ENCODE results near the gene SLC16A13.
A peak's percentile ranks its signal among the peaks of the same experiment; 100 is the strongest.
"Not testable (repeated sequence)": the region's sequence is repeated elsewhere in the genome, so short reads cannot be mapped to it uniquely, and the experiment has no call there.

Gene SLC16A13

GRCh38 chr17:7035591-7036368, at the start of gene SLC16A13:
Gene SLC16A13, plus strand, starts transcription at chr17:7036015. Its CDS starts 368 bp downstream, at chr17:7036383.
- DNase-seq = peak; percentile 92

DNA sequence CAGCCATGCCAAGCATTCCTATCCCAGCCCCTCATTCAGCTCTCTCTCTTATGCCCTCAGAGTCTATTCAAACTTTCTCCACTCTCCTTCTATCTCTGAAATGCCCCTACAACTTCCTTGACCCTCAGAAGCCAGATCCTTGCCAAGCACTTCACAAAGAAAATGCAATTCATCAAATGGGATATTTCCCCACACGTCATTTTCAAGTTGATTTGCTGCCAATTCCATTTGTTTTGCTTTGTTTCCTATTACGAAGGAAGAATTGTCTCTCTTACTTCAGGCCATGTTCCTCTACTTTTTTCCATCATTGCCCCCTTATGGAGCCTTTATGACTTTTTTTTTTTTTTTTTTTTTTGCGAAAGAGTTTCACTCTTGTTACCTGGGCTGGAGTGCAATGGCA, 49.1 kb upstream of the SLC16A13 start:
- DNase-seq = no peak

DNA sequence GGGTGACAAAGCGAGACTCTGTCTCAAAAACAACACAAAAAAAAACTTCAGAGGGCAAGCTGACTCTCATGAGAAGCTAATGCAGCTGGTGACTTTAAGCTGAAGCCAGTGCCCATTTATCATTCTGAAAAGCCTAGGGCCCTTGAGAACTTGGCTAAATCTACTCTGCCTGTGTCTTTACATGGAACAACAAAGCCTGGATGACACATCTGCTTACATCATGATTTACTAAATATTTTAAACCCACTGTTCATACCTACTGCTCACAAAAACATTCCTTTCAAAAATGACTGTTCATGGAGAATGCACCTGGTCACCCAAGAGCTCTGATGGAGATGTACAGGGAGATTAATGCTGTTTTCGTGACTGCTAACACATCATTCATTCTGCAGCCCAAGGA, 46.0 kb upstream of the SLC16A13 start:
- no peak for DNase-seq

DNA sequence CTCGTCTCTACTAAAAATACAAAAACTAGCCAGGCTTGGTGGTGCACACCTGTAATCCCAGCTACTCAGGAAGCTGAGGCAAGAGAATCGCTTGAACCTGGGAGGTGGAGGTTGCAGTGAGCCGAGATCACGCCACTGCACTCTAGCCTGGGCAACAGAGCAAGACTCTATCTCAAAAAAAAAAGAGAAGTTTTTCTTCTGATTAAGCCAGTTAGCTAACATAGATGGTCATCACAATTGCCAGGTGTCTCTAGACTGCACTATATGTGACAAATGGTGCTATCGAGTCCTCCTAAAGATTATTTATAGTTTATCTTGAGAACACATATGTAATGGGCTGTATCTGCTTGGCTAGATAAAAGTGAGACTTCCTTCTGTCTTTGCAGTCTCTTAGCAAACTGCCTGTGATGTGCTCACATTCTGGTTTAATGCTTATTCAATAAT, 42.2 kb upstream of the SLC16A13 start:
- not testable (repeated sequence) for DNase-seq

DNA sequence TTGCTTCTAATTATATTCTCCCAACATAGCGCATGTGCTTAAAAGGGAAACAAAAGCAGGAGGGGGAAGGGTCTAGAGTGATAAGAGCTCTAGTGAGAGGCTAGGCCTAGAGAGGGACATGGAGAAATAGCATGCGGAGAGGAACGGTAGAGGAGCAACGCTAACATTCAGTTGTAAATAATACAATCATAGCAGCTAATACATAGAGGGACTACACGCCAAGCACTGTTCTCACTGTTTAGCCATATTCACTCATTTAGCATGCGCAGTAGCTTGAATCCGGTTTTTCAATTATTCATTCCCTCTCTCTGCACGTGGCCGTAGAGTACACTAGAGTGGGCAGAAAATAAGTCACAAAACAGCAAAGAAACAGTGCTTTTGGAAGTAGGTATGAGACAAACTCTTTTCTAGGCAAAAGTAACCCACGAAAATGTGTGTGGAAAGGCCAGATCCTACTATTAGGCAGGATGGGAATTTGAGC, 41.7 kb upstream of the SLC16A13 start:
- DNase-seq = no peak

GRCh38 chr17:6994666-6995256, 41.1 kb upstream of the SLC16A13 start:
- DNase-seq = no peak

- no peak for DNase-seq
These were observed 40.1 kb upstream of the SLC16A13 start, which contains the start of gene ALOX12 for GRCh38 chr17:6995500-6996255. Gene ALOX12, plus strand, starts transcription at chr17:6996049. Its CDS starts 69 bp downstream, at chr17:6996118.

- DNase-seq = no peak
These were observed 39.4 kb upstream of the SLC16A13 start for GRCh38 chr17:6996256-6997011.

GRCh38 chr17:6997171-6997570, 38.6 kb upstream of the SLC16A13 start:
- DNase-seq = no peak

DNA sequence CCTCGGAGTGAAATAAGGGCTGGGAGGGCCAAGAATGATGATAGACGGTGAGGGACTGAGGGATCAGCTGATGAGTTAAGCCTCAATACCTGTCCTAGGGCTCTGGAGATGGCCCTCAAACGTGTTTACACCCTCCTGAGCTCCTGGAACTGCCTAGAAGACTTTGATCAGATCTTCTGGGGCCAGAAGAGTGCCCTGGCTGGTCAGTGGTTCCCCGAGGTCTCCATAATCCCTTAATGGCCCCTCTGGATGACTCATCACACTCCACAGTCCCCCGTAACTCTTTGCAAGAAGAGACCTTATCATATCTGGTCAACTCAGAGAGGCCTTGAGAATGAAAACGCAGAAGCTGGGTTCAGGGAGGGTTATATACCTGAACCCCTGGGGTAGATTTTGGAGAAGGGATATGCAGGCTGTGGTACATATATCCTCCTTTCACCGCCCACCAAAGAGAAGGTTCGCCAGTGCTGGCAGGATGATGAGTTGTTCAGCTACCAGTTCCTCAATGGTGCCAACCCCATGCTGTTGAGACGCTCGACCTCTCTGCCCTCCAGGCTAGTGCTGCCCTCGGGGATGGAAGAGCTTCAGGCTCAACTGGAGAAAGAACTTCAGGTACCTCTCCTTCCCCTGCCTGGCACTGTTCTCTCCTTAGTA, 36.8 kb upstream of the SLC16A13 start:
- no peak for DNase-seq

DNA sequence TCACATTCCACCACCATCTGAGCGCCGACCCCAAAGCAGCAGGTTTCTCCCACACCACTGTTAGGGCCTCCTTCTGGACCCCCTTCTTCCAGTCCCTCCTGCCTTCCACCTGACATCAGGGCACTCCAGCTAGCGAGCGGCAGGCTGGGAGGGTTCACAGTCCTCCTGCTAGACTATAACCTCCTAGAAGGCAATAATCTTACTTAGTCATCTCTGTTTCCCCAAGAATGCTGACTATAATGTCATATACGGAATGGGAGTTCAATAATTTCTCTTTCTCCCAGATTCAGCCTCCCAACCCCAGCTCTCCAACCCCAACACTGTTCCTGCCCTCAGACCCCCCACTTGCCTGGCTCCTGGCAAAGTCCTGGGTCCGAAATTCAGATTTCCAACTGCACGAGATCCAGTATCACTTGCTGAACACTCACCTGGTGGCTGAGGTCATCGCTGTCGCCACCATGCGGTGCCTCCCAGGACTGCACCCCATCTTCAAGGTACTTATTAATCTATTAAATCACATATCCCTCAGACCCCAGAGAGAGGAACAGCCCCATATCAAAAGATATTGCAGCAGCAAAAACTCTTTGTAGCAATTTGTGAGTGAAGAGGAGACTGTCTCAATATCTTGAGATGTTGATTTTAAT, 34.4 kb upstream of the SLC16A13 start:
- no peak for DNase-seq

GRCh38 chr17:7002288-7003047, 33.3 kb upstream of the SLC16A13 start:
- no peak for DNase-seq

DNA sequence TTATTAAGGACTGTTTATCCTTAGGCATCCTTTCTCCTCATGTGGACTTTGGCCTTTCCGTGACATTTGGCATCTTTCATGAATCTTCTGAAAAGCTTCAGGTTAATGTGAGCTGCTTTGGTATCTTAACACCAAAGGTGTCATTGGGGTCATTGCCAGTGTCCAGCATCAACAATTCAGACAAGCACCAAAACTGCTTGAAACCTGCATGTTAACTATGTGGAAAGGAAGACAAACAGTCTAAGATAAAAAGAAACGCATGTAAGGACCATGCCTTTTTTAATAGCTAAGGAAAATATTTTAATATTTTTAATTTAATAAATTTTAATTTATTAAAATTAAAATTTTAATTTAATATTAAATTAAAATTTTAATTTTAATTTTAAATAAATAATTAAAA, 32.1 kb upstream of the SLC16A13 start:
- DNase-seq = no peak

DNA sequence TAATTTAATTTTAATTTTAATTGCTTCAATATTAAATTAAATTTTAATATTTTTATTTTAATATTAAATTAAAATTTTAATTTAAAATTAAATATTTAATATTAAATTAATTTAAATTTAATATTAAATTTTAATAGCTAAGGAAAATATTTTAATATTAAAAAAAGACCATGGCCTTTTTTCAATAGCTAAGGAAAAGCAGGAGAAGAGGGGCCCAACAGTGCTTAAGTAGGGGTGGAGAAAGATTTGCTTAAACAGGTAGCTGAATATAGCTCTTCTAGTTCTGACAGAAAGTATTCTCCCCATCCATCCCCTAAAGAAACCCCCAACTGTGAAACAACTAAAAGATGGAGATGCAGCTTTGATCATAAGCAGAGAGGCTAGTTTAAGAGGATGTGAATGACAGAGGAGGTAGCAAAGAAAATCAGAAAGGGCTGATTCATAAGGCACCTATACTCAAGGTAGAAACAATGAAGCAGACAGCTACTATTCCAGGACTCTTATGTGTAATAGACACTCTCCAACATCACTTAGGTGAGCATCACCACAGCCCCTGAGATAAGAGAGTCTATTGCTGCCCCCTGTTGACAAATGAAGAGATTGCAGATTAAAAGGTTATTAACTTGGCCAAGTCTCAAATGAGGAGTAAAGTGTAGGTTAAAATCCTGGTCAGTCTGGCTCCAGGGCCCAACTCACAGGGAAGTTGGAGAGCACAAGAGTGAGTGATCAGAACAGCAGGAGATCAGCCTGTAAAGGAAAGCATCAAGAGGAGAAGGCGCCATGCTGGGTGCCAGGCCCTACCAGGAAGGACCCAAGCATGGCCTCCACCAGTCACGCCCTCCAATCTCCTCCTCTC, 31.2 kb upstream of the SLC16A13 start:
- DNase-seq = no peak

DNA sequence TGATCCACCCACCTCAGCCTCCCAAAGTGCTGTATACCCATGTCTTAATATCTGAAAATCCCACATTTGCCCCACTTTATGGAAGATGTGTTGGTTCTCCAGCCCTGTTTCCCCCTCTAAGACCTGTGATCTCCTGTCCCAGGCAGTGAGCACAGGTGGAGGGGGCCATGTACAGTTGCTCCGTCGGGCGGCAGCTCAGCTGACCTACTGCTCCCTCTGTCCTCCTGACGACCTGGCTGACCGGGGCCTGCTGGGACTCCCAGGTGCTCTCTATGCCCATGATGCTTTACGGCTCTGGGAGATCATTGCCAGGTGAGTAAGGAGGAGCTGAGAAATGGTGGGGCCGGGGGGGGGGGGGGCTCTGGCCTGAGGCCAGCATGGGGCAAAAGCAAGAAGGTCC, 30.1 kb upstream of the SLC16A13 start:
- no peak for DNase-seq

- DNase-seq = no peak
These were observed 28.7 kb upstream of the SLC16A13 start for GRCh38 chr17:7007143-7007542.

GRCh38 chr17:7010523-7010922, 25.3 kb upstream of the SLC16A13 start:
- DNase-seq = no peak

DNA sequence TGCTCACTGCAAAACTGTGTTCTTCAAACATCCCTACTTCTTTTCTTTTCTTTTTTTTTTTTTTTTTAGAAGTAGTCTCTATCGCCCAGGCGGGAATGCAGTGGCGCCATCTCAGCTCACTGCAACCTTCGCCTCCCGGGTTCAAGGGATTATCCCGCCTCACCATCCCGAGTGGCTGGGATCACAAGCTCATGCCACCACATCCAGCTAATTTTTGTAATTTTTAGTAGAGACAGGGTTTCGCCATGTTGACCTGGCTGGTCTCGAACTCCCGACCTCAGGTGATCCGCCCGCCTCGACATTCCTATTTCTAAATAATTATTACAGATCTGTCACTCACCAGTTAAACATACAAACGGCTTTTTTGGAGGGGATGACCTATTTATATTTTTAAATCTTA, 24.4 kb upstream of the SLC16A13 start:
- no peak for DNase-seq

DNA sequence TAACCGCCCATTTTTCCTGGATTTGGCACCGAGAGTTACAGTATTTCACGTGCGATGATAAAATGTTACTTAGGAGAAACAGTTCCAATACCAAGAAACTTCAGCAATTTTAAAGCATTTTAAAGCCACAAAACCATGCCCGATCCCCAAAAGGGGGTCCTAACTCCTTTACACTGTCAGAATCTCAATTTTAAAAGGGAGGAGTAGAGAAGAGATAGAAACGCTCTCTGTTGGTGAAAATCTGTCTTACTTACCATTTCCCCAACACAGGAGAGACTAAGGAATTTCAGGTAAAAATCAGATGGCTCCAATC, 23.9 kb upstream of the SLC16A13 start:
- no peak for DNase-seq

Data from right hindlimb (tissue), 1 donor.